PC-3 (cell line): ENCODE measurements around the gene SLC34A3. TPM values are rescaled to one million over a fixed set of nuclear protein-coding genes. Genes with fewer than 3 reads are reported as not detected.

Experiments
- ATAC-seq: fragments of 200-7000 bp; cut with Tn5 transposase; 2 replicates; pipeline ENCODE4 v1.9.1; 2020; ENCODE audit warnings: mild to moderate bottlenecking, moderate library complexity
- BruUV-seq: library from RNA; stranded (reverse); fragments of 400-500 nt; replicated peaks from 2 replicates; lab custom pipeline; 2021; lab: Mats Ljungman, UMichigan
- CTCF ChIA-PET: fragments of 300-600 bp; sonication (Branson Sonifier 250); formaldehyde crosslinking; loops from one replicate; lab custom pipeline; 2022; ENCODE audit warnings: antibody characterized with exemption; lab: Charles Lee
- POLR2A ChIA-PET: fragments of 300-600 bp; sonication (Branson Sonifier 250); formaldehyde crosslinking; loops from one replicate; lab custom pipeline; 2022; ENCODE audit warnings: antibody characterized with exemption; ENCODE audit not compliant: unreplicated experiment; lab: Charles Lee
- DNase-seq: peaks from one replicate; pipeline ENCODE4 v3.0.0-alpha.2; 2015
- H2AFZ ChIP-seq: fragments of 300-600 bp; sonication (generic); 2 replicates; pipeline ENCODE4 v1.6.0; 2016; ENCODE audit warnings: antibody characterized with exemption, low read length
- H3F3A ChIP-seq: fragments of 300-600 bp; sonication (generic); one replicate; pipeline ENCODE4 v1.6.0; 2017; ENCODE audit warnings: antibody characterized with exemption, low read length, control low read depth, mild to moderate bottlenecking; ENCODE audit not compliant: unreplicated experiment
- H3K27ac ChIP-seq: fragments of 300-600 bp; sonication (generic); 2 replicates; pipeline ENCODE4 v1.5.1; 2016; ENCODE audit warnings: mild to moderate bottlenecking, low read length
- H3K27me3 ChIP-seq: fragments of 300-600 bp; sonication (generic); 2 replicates; pipeline ENCODE4 v1.6.1; 2016; ENCODE audit warnings: low read length, mixed read lengths
- H3K36me3 ChIP-seq: fragments of 300-600 bp; sonication (generic); 2 replicates; pipeline ENCODE4 v1.6.1; 2016; ENCODE audit warnings: low read depth, mixed run types, low read length, mixed read lengths
- H3K4me1 ChIP-seq: fragments of 300-600 bp; sonication (generic); 2 replicates; pipeline ENCODE4 v1.5.1; 2016; ENCODE audit warnings: low read length; ENCODE audit not compliant: insufficient read depth
- H3K4me2 ChIP-seq: fragments of 300-600 bp; sonication (generic); 2 replicates; pipeline ENCODE4 v1.6.0; 2016; ENCODE audit warnings: low read length
- H3K4me3 ChIP-seq: fragments of 300-600 bp; sonication (generic); 2 replicates; pipeline ENCODE4 v1.5.1; 2016; ENCODE audit warnings: mild to moderate bottlenecking, low read length, mixed read lengths
- H3K79me2 ChIP-seq: fragments of 300-600 bp; sonication (generic); 2 replicates; pipeline ENCODE4 v1.6.1; 2017; ENCODE audit warnings: low read length, mixed read lengths
- H3K9ac ChIP-seq: fragments of 300-600 bp; sonication (generic); 2 replicates; pipeline ENCODE4 v1.6.0; 2016; ENCODE audit warnings: mild to moderate bottlenecking, low read length
- H3K9me2 ChIP-seq: fragments of 300-600 bp; sonication (generic); replicated peaks from 2 replicates; pipeline ENCODE4 v1.6.1; 2016; ENCODE audit warnings: mixed run types, low read length, mixed read lengths
- H3K9me3 ChIP-seq: fragments of 300-600 bp; sonication (generic); 2 replicates; pipeline ENCODE4 v1.6.1; 2016; ENCODE audit warnings: low read length, mixed read lengths
- H4K20me1 ChIP-seq: fragments of 300-600 bp; sonication (generic); 2 replicates; pipeline ENCODE4 v1.6.1; 2016; ENCODE audit warnings: low read length, mixed read lengths
- CTCF ChIP-seq: fragments of 300-600 bp; sonication (generic); conservative IDR thresholded peaks from 2 replicates; pipeline ENCODE4 v1.5.1; 2017; ENCODE audit warnings: antibody characterized with exemption, low read depth, mild to moderate bottlenecking, low read length
- EZH2 ChIP-seq: fragments of 300-600 bp; sonication (generic); IDR thresholded peaks from one replicate; pipeline ENCODE4 v1.6.1; 2017; ENCODE audit warnings: antibody characterized with exemption, mild to moderate bottlenecking, low read length; ENCODE audit not compliant: unreplicated experiment
- EZH2phosphoT487 ChIP-seq: fragments of 300-600 bp; sonication (generic); IDR thresholded peaks from 2 replicates; pipeline ENCODE4 v1.6.1; 2018; ENCODE audit warnings: mild to moderate bottlenecking, antibody characterized with exemption, low read length, borderline replicate concordance
- intact Hi-C: fragments of 100-400 bp; cut with micrococcal nuclease; formaldehyde crosslinking; loops from 2 replicates; pipeline ENCODE4 v1.9.0; 2023
- total RNA-seq: library from RNA; depleted of rRNA; stranded (reverse); fragments of >200 nt; gene quantifications from 2 replicates; pipeline ENCODE4 v1.2.3, GENCODE V29; 2014

The SLC34A3 gene
- total RNA-seq, 1 experiment from 2014 or later, result 1.5 TPM

GRCh38 chr9:137194909-137195308 lies 35.8 kb upstream of the SLC34A3 start:
- H3K4me2 ChIP-seq, result peak overlapping the region; percentile 58
- H3K4me1 ChIP-seq, result peaks cover 45% of the 10 kb centered on the region
- H3K9ac ChIP-seq, result no peak overlapping the region
- no peak overlapping the region for H2AFZ ChIP-seq
- DNase-seq, result no peak
- no peak overlapping the region for H3K4me3 ChIP-seq
- no TSS peak for BruUV-seq
- intact Hi-C loops, result no loop called here
- H3F3A ChIP-seq, result no peaks in the 10 kb centered on the region
- ChIA-PET CTCF (no interaction called here), POLR2A (no interaction called here)
- H3K27ac ChIP-seq, result no peak overlapping the region
- H3K79me2 ChIP-seq, result peaks cover 23% of the 10 kb centered on the region
- H3K27me3 ChIP-seq, result no peaks in the 10 kb centered on the region
- H4K20me1 ChIP-seq, result peaks cover 19% of the 10 kb centered on the region
- TF ChIP-seq EZH2phosphoT487 (no peak), CTCF (no peak)
- H3K36me3 ChIP-seq, result no peaks in the 10 kb centered on the region
- ATAC-seq, result no peak
- no peaks in the 10 kb centered on the region for H3K9me3 ChIP-seq
- no peaks in the 10 kb centered on the region for H3K9me2 ChIP-seq

- H3K4me3 ChIP-seq, result no peak overlapping the region
- no peaks in the 10 kb centered on the region for H3K27me3 ChIP-seq
- no peaks in the 10 kb centered on the region for H3K9me2 ChIP-seq
- H2AFZ ChIP-seq, result no peak overlapping the region
- no peaks in the 10 kb centered on the region for H3K36me3 ChIP-seq
- peak overlapping the region; percentile 58 for H3K4me2 ChIP-seq
- ChIA-PET POLR2A (no interaction called here), CTCF (no interaction called here)
- DNase-seq, result peak; percentile 51
- intact Hi-C loops, result no loop called here
- TF ChIP-seq EZH2phosphoT487 (no peak), EZH2 (no peak), CTCF (no peak)
- H3K27ac ChIP-seq, result no peak overlapping the region
- no peak; the same call in 1 of the 2 replicates for ATAC-seq
- no peaks in the 10 kb centered on the region for H3K9me3 ChIP-seq
- H4K20me1 ChIP-seq, result peaks cover 14% of the 10 kb centered on the region; the same call in 1 of the 2 replicates
- H3F3A ChIP-seq, result no peaks in the 10 kb centered on the region
- peaks cover 20% of the 10 kb centered on the region for H3K79me2 ChIP-seq
- H3K9ac ChIP-seq, result no peak overlapping the region
- peaks cover 41% of the 10 kb centered on the region for H3K4me1 ChIP-seq
- BruUV-seq, result no TSS peak
These were observed 35.0 kb upstream of the SLC34A3 start for GRCh38 chr9:137195525-137196220.
